ENCODE results near the gene TRAPPC1.

TRAPPC1 gene

GRCh38 chr17:7897090-7897489, 34.7 kb downstream of the TRAPPC1 start:
- DNase-seq: no peak

GRCh38 chr17:7894866-7895265, 36.9 kb downstream of the TRAPPC1 start:
- DNase-seq: no peak

- no peak for DNase-seq
Measured at GRCh38 chr17:7894226-7894625, 37.5 kb downstream of the TRAPPC1 start.

GRCh38 chr17:7893187-7893880, 38.4 kb downstream of the TRAPPC1 start:
- DNase-seq: no peak

- DNase-seq: peak; percentile 98
Measured at GRCh38 chr17:7889166-7889955, 42.4 kb downstream of the TRAPPC1 start.

- DNase-seq: peak; percentile 71
Measured at GRCh38 chr17:7888184-7888920, 43.4 kb downstream of the TRAPPC1 start, which contains the start of gene CHD3. Gene CHD3, plus strand, starts transcription at chr17:7888789. Its CDS starts 212 bp downstream, at chr17:7889001.

GRCh38 chr17:7887482-7888183, 44.1 kb downstream of the TRAPPC1 start:
- DNase-seq: peak; percentile 99

GRCh38 chr17:7887038-7887481, 44.7 kb downstream of the TRAPPC1 start:
- no peak for DNase-seq

- peak; percentile 65 for DNase-seq
Measured at GRCh38 chr17:7886227-7887037, 45.3 kb downstream of the TRAPPC1 start.

GRCh38 chr17:7885367-7886226, 46.1 kb downstream of the TRAPPC1 start:
- DNase-seq: peak; percentile 85

- DNase-seq: peak; percentile 54
Measured at GRCh38 chr17:7884581-7885366, 47.0 kb downstream of the TRAPPC1 start.

- DNase-seq: peak; percentile 27
Measured at GRCh38 chr17:7883781-7884386, 47.9 kb downstream of the TRAPPC1 start.

GRCh38 chr17:7882629-7883028, 49.1 kb downstream of the TRAPPC1 start:
- DNase-seq: peak; percentile 24

GRCh38 chr17:7882068-7882467, 49.7 kb downstream of the TRAPPC1 start:
- peak; percentile 59 for DNase-seq

GRCh38 chr17:7881276-7882054, 50.3 kb downstream of the TRAPPC1 start:
- DNase-seq: peak; percentile 81
